ENCODE results near the gene XRCC1. TPM values are rescaled to one million over a fixed set of nuclear protein-coding genes. Genes with fewer than 3 reads are reported as not detected.
A peak's percentile ranks its signal among the peaks of the same experiment; 100 is the strongest.

XRCC1 gene
- total and polyA plus RNA-seq, 9 of the 15 experiments (the other 6 are each of a cell fraction or from before 2014, with no cell fraction given): 1.5 to 36.9 (median 24.9) TPM

- TF ChIP-seq CHD7 (IDR thresholded peaks at IDR 0.05; ENCODE audit: low read depth, low read length) (no peak), HMGN3 (IDR thresholded peaks at IDR 0.05; ENCODE audit: borderline replicate concordance, extremely low read depth, insufficient read length, low read depth, low read length) (peak; percentile 29), MAFK (IDR thresholded peaks at IDR 0.05; ENCODE audit: low read length) (no peak), E2F1 (CRISPR knock-in tag; IDR thresholded peaks at IDR 0.05) (no peak), SRSF3 (IDR thresholded peaks at IDR 0.05; ENCODE audit: insufficient read depth, low read length) (no peak), KLF16 (IDR thresholded peaks at IDR 0.05) (no peak), PBX2 (CRISPR knock-in tag; IDR thresholded peaks at IDR 0.05; ENCODE audit: low read depth) (no peak), PBX2 (tag; conservative IDR thresholded peaks at IDR 0.05; ENCODE audit: low read depth) (peak; percentile 61), HMBOX1 (IDR thresholded peaks at IDR 0.05) (peak; percentile 56; the same call in 1 of the 2 replicates)
Measured at GRCh38 chr19:43533546-43534304, 41.6 kb downstream of the XRCC1 start (continued).
